Right lobe of liver (tissue), 6 donors: ENCODE data around the gene TRIP10. TPM values are rescaled to one million over a fixed set of nuclear protein-coding genes. Genes with fewer than 3 reads are reported as not detected.

Experiments used
- ATAC-seq, 4 donors: fragments of 200-7000 bp; cut with Tn5 transposase; one replicate each; pipeline ENCODE4 v1.9.1; 2020; ENCODE audit warnings: mild to moderate bottlenecking in 4 of 4, moderate library complexity in 4 of 4
- DNase-seq, 3 donors: peaks; one replicate each; pipeline ENCODE4 v3.0.0-alpha.2; 2020
- H3K27ac ChIP-seq, 3 donors: fragments of 200-600 bp; one replicate each; pipeline ENCODE4 v1.8.0; 2022
- H3K27me3 ChIP-seq, 2 donors: fragments of 200-600 bp; one replicate each; pipeline ENCODE4 v1.8.0; 2022
- H3K36me3 ChIP-seq, 4 donors: fragments of 200-600 bp; sonication (generic) in 1 of 4; one replicate each; pipeline versions ENCODE4 v1.5.1 to v1.8.0; 2017 to 2022; ENCODE audit warnings: control low read depth in 1 of 4
- H3K4me1 ChIP-seq, 4 donors: fragments of 200-600 bp; sonication (generic) in 1 of 4; one replicate each; pipeline versions ENCODE4 v1.5.1 to v1.8.0; 2017 to 2022; ENCODE audit warnings: control low read depth in 1 of 4
- H3K4me3 ChIP-seq, 3 donors: fragments of 200-600 bp; one replicate each; pipeline ENCODE4 v1.8.0; 2022
- H3K9me3 ChIP-seq, 4 donors: fragments of 200-600 bp; sonication (generic) in 1 of 4; one replicate each; pipeline versions ENCODE4 v1.5.1 to v1.8.0; 2017 to 2022; ENCODE audit warnings: control low read depth in 1 of 4
- CTCF ChIP-seq, 4 donors: fragments of 200-600 bp in 3 of 4; fragments of 450-650 bp in 1 of 4; IDR thresholded peaks; one replicate each; pipeline versions ENCODE4 v1.5.1 to v1.8.0; 2016 to 2022; ENCODE audit warnings: antibody characterized with exemption in 4 of 4, mild to moderate bottlenecking in 2 of 4
- POLR2A ChIP-seq: fragments of 450-650 bp; IDR thresholded peaks from one replicate; pipeline ENCODE4 v1.6.1; 2017; ENCODE audit warnings: antibody characterized with exemption, mild to moderate bottlenecking
- WGBS: methylation state at CpG from one replicate; pipeline ENCODE4 v1.1.6; 2018; ENCODE audit warnings: low coverage, low lambda C conversion rate; ENCODE audit not compliant: insufficient coverage; ENCODE audit errors: missing lambda C conversion rate; 5-methylcytosine and 5-hydroxymethylcytosine counted together
- intact Hi-C, 2 donors: fragments of 100-400 bp; cut with DNase I; formaldehyde crosslinking; loops; one replicate each; pipeline versions ENCODE4 v1.11.2 to v1.14.1; 2022
- total RNA-seq, 6 experiments: library from RNA; depleted of rRNA in 2 of 6; stranded (reverse); fragments of >200 nt in 2 of 6; fragmentation: NEBNext Ultra II Directional in 3 of 6; extraction: Animal tissue kit (Norgen Biotek cat#: 25700) in 3 of 6; gene quantifications; one replicate each; pipeline versions ENCODE4 v1.1.0 to v1.2.4, GENCODE V29; 2016 to 2023
- donor health status: DM: no; HTN: yes; CAD: no.
- donor health status: DM: no; HTN: no; CAD: no.
- donor health status: DM: no; HTN: no; CAD: no.
- donor health status: DM: no; HTN: yes; CAD: no.
- donor health status: DM: no; HTN: yes; CAD: no.

TRIP10 gene
- total RNA-seq, 6 experiments from 2014 or later, result 7.5 to 14.9 (median 9.3) TPM

GRCh38 chr19:6697291-6697690 lies 42.2 kb upstream of the TRIP10 start:
- H3K27me3 ChIP-seq, result no peaks in the 10 kb centered on the region
- H3K4me3 ChIP-seq, result no peak overlapping the region
- peaks cover 0 to 32% (median 0%) of the 10 kb centered on the region in 4 donors for H3K4me1 ChIP-seq
- 27% methylated on average over 11 of the region's 13 CpGs for WGBS
- peak in 2 of 3 donors; percentile 21 to 43 for DNase-seq
- H3K36me3 ChIP-seq, result peaks cover 8 to 89% (median 61%) of the 10 kb centered on the region in 4 donors
- TF ChIP-seq POLR2A, result peak; percentile 54
- no peak for TF ChIP-seq CTCF (IDR thresholded peaks at IDR 0.05)
- intact Hi-C loops, result no loop called here
- ATAC-seq, result no peak
- no peaks in the 10 kb centered on the region for H3K9me3 ChIP-seq
- peak overlapping the region in 1 of 3 donors; percentile 3 for H3K27ac ChIP-seq

GRCh38 chr19:6699935-6700334 lies 39.5 kb upstream of the TRIP10 start:
- Histone ChIP-seq H3K4me3 (no peak overlapping the region), H3K4me1 (peaks cover 0 to 27% (median 0%) of the 10 kb centered on the region in 4 donors), H3K9me3 (no peaks in the 10 kb centered on the region), H3K27ac (no peak overlapping the region), H3K36me3 (peaks cover 12 to 91% (median 55%) of the 10 kb centered on the region in 4 donors), H3K27me3 (no peaks in the 10 kb centered on the region)
- TF ChIP-seq POLR2A, result no peak
- no peak for TF ChIP-seq CTCF (IDR thresholded peaks at IDR 0.05)
- intact Hi-C loops, result no loop called here
- no peak for ATAC-seq
- no peak for DNase-seq

GRCh38 chr19:6700586-6701316 lies 38.7 kb upstream of the TRIP10 start:
- intact Hi-C loops, result no loop called here
- ATAC-seq, result peak; percentile 20 to 52 (median 47)
- 41% methylated on average over 5 of the region's 8 CpGs for WGBS

GRCh38 chr19:6705931-6706632 lies 33.4 kb upstream of the TRIP10 start:
- peak in 2 of 3 donors; percentile 22 to 57 for DNase-seq
- 66% methylated on average over 9 of the region's 11 CpGs for WGBS
- H3K9me3 ChIP-seq, result no peaks in the 10 kb centered on the region
- H3K27me3 ChIP-seq, result no peaks in the 10 kb centered on the region
- no peak overlapping the region for H3K4me3 ChIP-seq
- no peak for TF ChIP-seq CTCF (IDR thresholded peaks at IDR 0.05)
- no peak for TF ChIP-seq POLR2A
- intact Hi-C loops, result no loop called here
- H3K27ac ChIP-seq, result no peak overlapping the region
- H3K4me1 ChIP-seq, result peaks cover 0 to 9% (median 0%) of the 10 kb centered on the region in 4 donors
- H3K36me3 ChIP-seq, result peaks cover 12 to 93% (median 57%) of the 10 kb centered on the region in 4 donors
- ATAC-seq, result peak; percentile 2 to 35 (median 18)

More at GRCh38 chr19:6700586-6701316, 38.7 kb upstream of the TRIP10 start:
- peaks cover 12 to 91% (median 55%) of the 10 kb centered on the region in 4 donors for H3K36me3 ChIP-seq
- peak; percentile 41 for TF ChIP-seq POLR2A
- no peak for TF ChIP-seq CTCF (IDR thresholded peaks at IDR 0.05)
- peaks cover 0 to 25% (median 0%) of the 10 kb centered on the region in 4 donors for H3K4me1 ChIP-seq
- H3K4me3 ChIP-seq, result no peak overlapping the region
- H3K27ac ChIP-seq, result no peak overlapping the region
- peak in 1 of 3 donors; percentile 38 for DNase-seq
- no peaks in the 10 kb centered on the region for H3K9me3 ChIP-seq
- no peaks in the 10 kb centered on the region for H3K27me3 ChIP-seq
